HepG2 (cell line): Measurements from ENCODE around the gene SDK1. TPM values are rescaled to one million over a fixed set of nuclear protein-coding genes. Genes with fewer than 3 reads are reported as not detected.

Experiments used
- ATAC-seq: fragments of 200-7000 bp; cut with Tn5 transposase; 3 replicates; pipeline ENCODE4 v1.9.1; 2020; ENCODE audit warnings: mild to moderate bottlenecking, moderate library complexity
- BruUV-seq: library from RNA; stranded (reverse); fragments of 400-500 nt; replicated peaks from 2 replicates; lab custom pipeline; 2021; lab: Mats Ljungman, UMichigan
- CTCF ChIA-PET: fragments of 300-600 bp; formaldehyde crosslinking; extraction: SDS; loops from one replicate; lab custom pipeline; 2021; ENCODE audit warnings: low total read pairs, inconsistent platforms, low intra/inter-chr PET ratio; lab: Yijun Ruan, JAX
- POLR2A ChIA-PET: fragments of 350-600 bp; sonication (Branson Sonifier 250); formaldehyde crosslinking; loops from one replicate; lab custom pipeline; 2020; ENCODE audit warnings: antibody characterized with exemption, inconsistent platforms; lab: Yijun Ruan, JAX
- DNase-seq: peaks from one replicate; pipeline ENCODE4 v3.0.0-alpha.2; 2015; ENCODE audit warnings: low spot score
- FAIRE-seq: peaks from 3 replicates; lab custom pipeline; 2011; peaks lifted over from hg19 to GRCh38; lab: Jason Lieb, UNC
- H2AFZ ChIP-seq: one replicate; pipeline ENCODE4 v1.6.1; 2011; ENCODE audit warnings: low read length, inconsistent platforms
- H3K27ac ChIP-seq: fragments of 300-600 bp; 3 replicates; pipeline ENCODE4 v1.8.0; 2011; ENCODE audit warnings: mixed run types, mild to moderate bottlenecking, mixed read lengths, low read length, inconsistent platforms; ENCODE audit not compliant: insufficient read depth; ENCODE audit errors: extremely low read length
- H3K27me3 ChIP-seq, 2 experiments: fragments of 200-600 bp in 1 of 2; 2 replicates in 1 of 2; 3 replicates in 1 of 2; pipeline versions ENCODE4 v1.6.0 to v1.8.0; 2011; ENCODE audit warnings: low read length in 2 of 2, mild to moderate bottlenecking in 2 of 2, moderate library complexity in 2 of 2, inconsistent platforms in 1 of 2; ENCODE audit not compliant: insufficient read depth in 2 of 2, control insufficient read depth in 1 of 2
- H3K36me3 ChIP-seq, 2 experiments: fragments of 200-600 bp in 1 of 2; replicated peaks in 1 of 2; 2 replicates in 1 of 2; 3 replicates in 1 of 2; pipeline versions ENCODE4 v1.5.1 to v1.8.0; 2011; ENCODE audit warnings: low read length in 2 of 2, inconsistent platforms in 1 of 2; ENCODE audit not compliant: insufficient read depth in 2 of 2, control insufficient read depth in 1 of 2
- H3K4me1 ChIP-seq: 2 replicates; pipeline ENCODE4 v1.5.1; 2012; ENCODE audit warnings: low read length, inconsistent platforms; ENCODE audit not compliant: insufficient read depth
- H3K4me2 ChIP-seq: 2 replicates; pipeline ENCODE4 v1.6.0; 2011; ENCODE audit warnings: low read depth, low read length, inconsistent platforms
- H3K4me3 ChIP-seq, 3 experiments: fragments of 200-600 bp in 1 of 3; sonication (generic), shearing (Covaris generic) in 1 of 3; replicated peaks in 1 of 3; 2 replicates each; pipeline ENCODE4 v1.5.1; 2011 to 2016; ENCODE audit warnings: low read length in 3 of 3, inconsistent platforms in 2 of 3, low read depth in 2 of 3, mild to moderate bottlenecking in 2 of 3, control low read depth in 1 of 3, mixed read lengths in 1 of 3; ENCODE audit not compliant: insufficient read depth in 1 of 3
- H3K79me2 ChIP-seq: one replicate; pipeline ENCODE4 v1.6.1; 2011; ENCODE audit warnings: low read length, inconsistent platforms; ENCODE audit not compliant: insufficient read depth
- H3K9ac ChIP-seq: 2 replicates; pipeline ENCODE4 v1.6.0; 2011; ENCODE audit warnings: mild to moderate bottlenecking, low read depth, low read length, inconsistent platforms; ENCODE audit not compliant: insufficient read depth
- H3K9me3 ChIP-seq: 2 replicates; pipeline ENCODE4 v1.5.1; 2012; ENCODE audit warnings: mild to moderate bottlenecking, low read length
- H4K20me1 ChIP-seq: 2 replicates; pipeline ENCODE4 v1.6.0; 2011; ENCODE audit warnings: inconsistent platforms, mild to moderate bottlenecking, low read length, moderate library complexity; ENCODE audit not compliant: insufficient read depth
- DMAP1 ChIP-seq: IDR thresholded peaks from 2 replicates; pipeline ENCODE4 v1.6.1; 2016
- KDM2A ChIP-seq: sonication (generic); formaldehyde crosslinking; IDR thresholded peaks from 2 replicates; pipeline ENCODE4 v1.4.0; 2020; ENCODE audit warnings: low read depth, missing genetic modification reagents, borderline replicate concordance
- TEF ChIP-seq: sonication (generic); formaldehyde crosslinking; IDR thresholded peaks from 2 replicates; pipeline ENCODE4 v1.5.0; 2020; ENCODE audit warnings: missing genetic modification reagents
- TGIF2 ChIP-seq: IDR thresholded peaks from 2 replicates; pipeline ENCODE4 v1.6.1; 2016; ENCODE audit warnings: control low read depth, missing compliant biosample characterization
- ZNF549 ChIP-seq: sonication (generic); formaldehyde crosslinking; IDR thresholded peaks from 2 replicates; pipeline ENCODE4 v1.5.0; 2020; ENCODE audit warnings: missing genetic modification reagents
- ZNF580 ChIP-seq: IDR thresholded peaks from 2 replicates; pipeline ENCODE4 v1.6.1; 2016; ENCODE audit warnings: low read depth, borderline replicate concordance
- WGBS: methylation state at CpG from one replicate; pipeline ENCODE4 v1.1.6; 2017; ENCODE audit warnings: low lambda C conversion rate; 5-methylcytosine and 5-hydroxymethylcytosine counted together
- in situ Hi-C: cut with HindIII; loops from 2 replicates; pipeline ENCODE4 v1.10.0; 2017; ENCODE audit warnings: low pct_unique_long_range_greater_than_20kb; ENCODE audit not compliant: extremely low pct_ligation_motif_present
- intact Hi-C: fragments of 100-400 bp; cut with micrococcal nuclease; formaldehyde crosslinking; loops from one replicate; pipeline ENCODE4 v1.10.0; 2022; ENCODE audit not compliant: unreplicated experiment
- polyA plus RNA-seq, 8 experiments: library from polyadenylated mRNA; depleted of rRNA in 3 of 8; stranded (reverse) in 7 of 8; unstranded in 1 of 8; fragments of >200 nt; fragmentation: Illumina TruSeq in 4 of 8; extraction: Trizol in 4 of 8; gene quantifications; 2 replicates each; pipeline versions ENCODE4 v1.2.1 to v1.2.3, GENCODE V29; 2011 to 2016; ENCODE audit warnings: low read depth in 4 of 8, missing spikeins in 1 of 8, mixed read lengths in 1 of 8; ENCODE audit not compliant: insufficient read depth in 1 of 8
- total RNA-seq, 5 experiments: library from RNA; depleted of rRNA; stranded (reverse); fragments of >200 nt; fragmentation: Illumina TruSeq; extraction: Trizol; gene quantifications; 2 replicates each; pipeline ENCODE4 v1.2.3, GENCODE V29; 2016; ENCODE audit warnings: low read depth in 1 of 5
- TF ChIP-seq, protein P1 (sequence below): sonication (generic); formaldehyde crosslinking; IDR thresholded peaks from 2 replicates; pipeline ENCODE4 v1.4.0; 2020; ENCODE audit warnings: mild to moderate bottlenecking, missing genetic modification reagents

The SDK1 gene
- total and polyA plus RNA-seq, 2 of the 13 experiments (the other 11 are each of a cell fraction or from before 2014, with no cell fraction given), result 0.35 to 2.4 TPM

- Histone ChIP-seq H3K36me3 (no peaks in the 10 kb centered on the region), H3K27ac (no peak overlapping the region), H2AFZ (peak overlapping the region; percentile 57), H3K79me2 (no peaks in the 10 kb centered on the region), H3K9me3 (no peaks in the 10 kb centered on the region), H3K4me1 (peaks cover 12% of the 10 kb centered on the region; the same call in 1 of the 2 replicates), H3K27me3 (peaks cover 0 to 5% of the 10 kb centered on the region in 2 experiments; a peak in 1 of 5 replicates), H4K20me1 (no peaks in the 10 kb centered on the region), H3K4me2 (peak overlapping the region; percentile 67), H3K9ac (no peak overlapping the region)
- DNase-seq (no peak), ATAC-seq (no peak), FAIRE-seq (no peak)
- BruUV-seq, result no TSS peak
- in situ Hi-C loops, result no loop called here
- 7% methylated on average over 15 of the region's 17 CpGs for WGBS
- ChIA-PET CTCF (no interaction called here), POLR2A (no interaction called here)
- intact Hi-C loops, result no loop called here
- TF ChIP-seq KDM2A (CRISPR knock-in tag) (no peak), DMAP1 (no peak), ZNF549 (CRISPR knock-in tag) (no peak), TGIF2 (CRISPR knock-in tag) (no peak), TEF (CRISPR knock-in tag) (no peak), ZNF580 (CRISPR knock-in tag) (no peak)
- TF ChIP-seq, protein P1, sequence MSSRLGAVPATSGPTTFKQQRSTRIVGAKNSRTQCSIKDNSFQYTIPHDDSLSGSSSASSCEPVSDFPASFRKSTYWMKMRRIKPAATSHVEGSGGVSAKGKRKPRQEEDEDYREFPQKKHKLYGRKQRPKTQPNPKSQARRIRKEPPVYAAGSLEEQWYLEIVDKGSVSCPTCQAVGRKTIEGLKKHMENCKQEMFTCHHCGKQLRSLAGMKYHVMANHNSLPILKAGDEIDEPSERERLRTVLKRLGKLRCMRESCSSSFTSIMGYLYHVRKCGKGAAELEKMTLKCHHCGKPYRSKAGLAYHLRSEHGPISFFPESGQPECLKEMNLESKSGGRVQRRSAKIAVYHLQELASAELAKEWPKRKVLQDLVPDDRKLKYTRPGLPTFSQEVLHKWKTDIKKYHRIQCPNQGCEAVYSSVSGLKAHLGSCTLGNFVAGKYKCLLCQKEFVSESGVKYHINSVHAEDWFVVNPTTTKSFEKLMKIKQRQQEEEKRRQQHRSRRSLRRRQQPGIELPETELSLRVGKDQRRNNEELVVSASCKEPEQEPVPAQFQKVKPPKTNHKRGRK (CRISPR knock-in tag), result no peak
- TF ChIP-seq, all 625 proteins: peak for 0
- H3K4me3 ChIP-seq, result peak overlapping the region; percentile 9 to 40 (median 31); a peak in 4 of 6 replicates
Observed at GRCh38 chr7:3259711-3260400, 41.2 kb upstream of the SDK1 start.
